Pons (tissue), 1 donor: ENCODE measurements around the gene EHMT1.
"Not testable (repeated sequence)": the region's sequence is repeated elsewhere in the genome, so short reads cannot be mapped to it uniquely, and the experiment has no call there.

Source experiments
- DNase-seq: peaks from one replicate; pipeline ENCODE4 v3.0.0-alpha.2; 2016; ENCODE audit warnings: low spot score

The EHMT1 gene

GRCh38 chr9:137615387-137615871, 3.4 kb upstream of the EHMT1 start:
- no peak for DNase-seq

- no peak for DNase-seq
Observed at GRCh38 chr9:137619240-137620047, 639 bp downstream of the EHMT1 start.

GRCh38 chr9:137620048-137620405, 1.2 kb downstream of the EHMT1 start:
- DNase-seq, result no peak

DNA sequence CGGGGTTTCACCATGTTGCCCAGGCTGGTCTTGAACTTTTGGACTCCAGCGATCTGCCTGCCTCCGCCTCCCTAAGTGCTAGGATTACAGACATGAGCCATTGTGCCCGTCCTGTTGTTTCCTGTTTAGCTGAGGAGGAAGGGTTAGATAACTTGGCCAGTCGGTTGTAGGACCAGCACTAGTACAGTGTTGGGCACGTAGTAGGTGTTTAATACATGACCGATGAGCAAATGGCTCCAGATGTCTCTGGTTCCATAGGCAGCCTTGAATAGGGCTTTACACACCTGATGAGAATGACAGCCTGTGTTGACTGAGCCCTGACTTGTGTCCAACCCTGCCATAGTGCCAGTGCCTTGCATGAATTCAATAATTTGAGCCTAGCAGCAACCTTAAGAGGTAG, 1.8 kb downstream of the EHMT1 start:
- DNase-seq, result no peak

GRCh38 chr9:137621131-137621757, 2.4 kb downstream of the EHMT1 start:
- no peak for DNase-seq

GRCh38 chr9:137622211-137622610, 3.4 kb downstream of the EHMT1 start:
- not testable (repeated sequence) for DNase-seq

DNA sequence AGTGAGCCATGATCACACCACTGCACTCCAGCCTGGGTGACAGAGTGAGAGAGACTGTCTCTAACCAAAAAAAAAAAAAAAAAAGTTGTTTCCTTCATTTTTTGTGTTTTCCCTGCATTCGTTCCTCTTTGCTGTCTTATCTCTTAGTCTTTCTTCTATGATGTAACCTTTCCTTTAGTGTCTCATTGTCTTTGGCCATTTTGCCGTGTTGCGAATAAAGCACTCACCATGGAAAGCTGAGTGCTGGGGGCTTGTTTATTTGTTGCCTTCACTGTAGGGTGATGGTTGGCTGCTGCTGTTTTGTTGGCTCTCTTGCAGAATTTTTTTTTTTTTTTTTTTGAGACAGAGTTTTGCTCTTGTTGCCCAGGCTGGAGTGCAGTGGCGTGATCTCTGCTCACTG, 7.7 kb downstream of the EHMT1 start:
- no peak for DNase-seq

- DNase-seq, result not testable (repeated sequence)
Observed at GRCh38 chr9:137627406-137627805, 8.6 kb downstream of the EHMT1 start.

- no peak for DNase-seq
Observed at GRCh38 chr9:137630126-137630525, 11.3 kb downstream of the EHMT1 start.

DNA sequence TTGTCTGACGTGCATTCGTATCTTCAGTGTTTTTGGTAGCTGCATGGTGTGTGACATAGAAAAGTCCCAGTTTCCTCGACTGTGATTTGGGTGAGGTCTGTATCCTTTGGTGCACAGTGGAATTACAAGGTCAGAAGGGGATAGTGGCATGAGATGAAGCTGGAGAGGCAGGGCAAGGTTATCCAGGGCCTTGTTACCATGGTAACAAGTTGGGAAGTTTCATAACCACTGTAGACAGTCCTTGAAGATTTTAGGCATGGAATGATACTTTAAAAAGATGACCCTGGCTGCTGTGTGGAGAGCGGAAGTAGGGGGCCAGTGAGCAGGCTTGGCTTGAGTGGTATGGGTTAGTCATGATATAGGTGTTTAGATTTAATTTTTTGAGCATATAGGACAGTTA, 11.9 kb downstream of the EHMT1 start:
- no peak for DNase-seq

GRCh38 chr9:137631345-137632229, 12.8 kb downstream of the EHMT1 start:
- DNase-seq, result no peak

- DNase-seq, result no peak
Observed at GRCh38 chr9:137632230-137633161, 13.7 kb downstream of the EHMT1 start.

- no peak for DNase-seq
Observed at GRCh38 chr9:137634016-137634415, 15.2 kb downstream of the EHMT1 start.

DNA sequence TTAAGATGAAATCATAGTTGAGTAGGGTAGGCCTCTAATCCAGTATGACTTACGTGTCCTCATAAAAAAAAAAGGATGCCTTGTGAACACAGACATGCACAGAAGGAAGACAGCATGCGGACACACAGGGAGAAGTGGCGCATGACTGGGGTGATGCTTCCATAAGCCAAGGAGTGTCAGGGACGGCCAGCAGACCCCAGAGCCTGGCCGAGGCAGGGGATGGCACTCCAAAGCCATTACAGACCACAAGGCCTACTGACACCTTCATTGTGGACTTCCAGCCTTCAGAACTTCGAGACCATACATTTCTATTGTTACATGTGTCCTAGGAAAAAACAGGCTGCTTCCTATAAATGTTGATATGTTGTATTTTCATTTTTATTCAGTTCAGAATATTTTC, 19.9 kb downstream of the EHMT1 start:
- DNase-seq, result no peak

DNA sequence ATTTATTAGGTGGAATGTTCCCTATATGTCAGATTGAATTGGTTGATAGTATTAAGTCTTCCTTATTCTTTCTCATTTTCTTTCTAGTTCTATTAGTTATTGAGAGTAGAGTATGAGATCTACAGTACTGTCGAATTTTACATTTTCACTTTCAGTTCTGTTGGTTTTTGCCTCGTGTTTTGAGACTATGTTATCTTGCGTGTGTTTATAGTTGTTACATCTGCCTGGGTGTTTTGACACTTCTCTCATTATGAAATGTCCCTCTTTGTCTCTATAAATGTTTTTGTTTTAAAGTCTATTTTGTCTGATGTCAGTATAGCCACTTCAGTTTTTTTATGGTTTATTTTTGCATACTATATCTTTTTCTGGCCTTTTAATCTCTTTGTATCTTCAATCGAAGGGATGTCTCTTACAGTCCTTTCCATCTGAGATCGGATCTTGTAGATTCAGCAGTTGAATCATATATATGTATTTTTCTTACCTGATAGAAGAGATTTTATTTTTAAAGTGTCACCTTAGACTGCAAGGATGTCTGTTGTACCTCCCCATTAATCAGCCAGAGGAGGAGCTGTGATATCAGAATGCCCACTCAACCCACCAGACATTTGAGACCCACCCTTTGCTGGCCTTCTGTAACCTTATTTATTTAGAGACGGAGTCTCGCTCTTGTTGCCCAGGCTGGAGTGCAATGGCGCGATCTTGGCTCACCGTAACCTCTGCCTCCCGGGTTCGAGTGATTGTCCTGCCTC, 20.7 kb downstream of the EHMT1 start:
- DNase-seq, result no peak

DNA sequence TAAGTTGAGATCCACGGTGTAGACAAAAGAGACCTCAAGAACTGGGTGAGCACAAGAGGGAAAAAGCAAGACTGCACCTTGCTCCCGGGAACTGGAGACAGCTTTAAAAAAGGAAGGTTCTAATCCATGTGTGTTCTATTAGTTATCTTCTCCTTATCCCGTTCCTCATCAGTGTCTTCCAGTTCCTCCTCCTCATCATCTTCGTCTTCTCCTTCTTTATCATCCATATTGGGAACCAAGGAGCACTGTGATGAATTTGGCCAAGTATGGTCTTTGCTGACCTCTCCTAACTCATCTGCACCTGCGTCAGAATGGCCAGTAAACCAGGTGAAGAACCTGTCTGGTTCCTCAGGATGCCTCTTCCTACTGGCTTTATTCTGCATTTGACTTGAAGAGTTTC, 22.1 kb downstream of the EHMT1 start:
- DNase-seq, result no peak

DNA sequence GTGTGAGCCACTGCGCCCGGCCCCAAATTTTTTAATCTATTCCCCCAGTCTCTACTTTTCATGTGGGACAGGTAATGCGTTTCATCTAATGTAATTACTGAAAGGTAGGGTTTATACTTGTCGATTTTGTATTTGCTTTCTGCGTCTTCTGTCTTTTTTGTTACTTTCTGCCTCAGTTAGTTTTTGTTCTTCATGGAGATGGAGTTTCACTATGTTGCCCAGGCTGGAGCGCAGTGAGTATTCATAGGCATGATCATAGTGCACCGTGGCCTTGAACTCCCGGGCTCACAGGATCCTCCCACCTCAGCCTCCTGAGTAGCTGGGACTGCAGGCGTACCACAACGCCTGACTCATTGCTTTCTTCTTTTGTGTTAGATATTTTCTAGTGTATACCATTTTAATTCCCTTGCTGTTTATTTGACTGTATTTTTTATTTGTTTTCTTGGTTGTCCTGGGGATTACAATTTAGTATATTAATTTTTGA, 23.4 kb downstream of the EHMT1 start:
- no peak for DNase-seq

DNA sequence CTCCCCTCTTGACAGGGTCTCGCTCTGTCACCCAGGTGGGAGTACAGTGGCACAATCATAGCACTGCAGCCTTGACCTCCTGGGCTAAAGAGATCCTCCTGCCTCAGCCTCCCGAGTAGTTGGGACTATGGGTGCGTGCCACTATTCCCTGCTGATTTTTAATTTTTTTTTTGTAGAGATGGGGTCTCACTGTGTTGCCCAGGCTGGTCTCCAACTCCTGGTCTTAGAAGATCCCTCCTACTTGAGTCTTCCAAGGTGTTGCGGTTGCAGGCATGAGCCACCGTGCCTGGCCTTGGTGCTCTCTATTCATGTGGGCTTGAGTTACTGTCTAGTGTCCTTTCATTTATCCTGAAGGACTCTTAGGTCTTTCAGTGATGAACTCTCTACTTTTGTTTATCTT, 24.1 kb downstream of the EHMT1 start:
- no peak for DNase-seq

DNA sequence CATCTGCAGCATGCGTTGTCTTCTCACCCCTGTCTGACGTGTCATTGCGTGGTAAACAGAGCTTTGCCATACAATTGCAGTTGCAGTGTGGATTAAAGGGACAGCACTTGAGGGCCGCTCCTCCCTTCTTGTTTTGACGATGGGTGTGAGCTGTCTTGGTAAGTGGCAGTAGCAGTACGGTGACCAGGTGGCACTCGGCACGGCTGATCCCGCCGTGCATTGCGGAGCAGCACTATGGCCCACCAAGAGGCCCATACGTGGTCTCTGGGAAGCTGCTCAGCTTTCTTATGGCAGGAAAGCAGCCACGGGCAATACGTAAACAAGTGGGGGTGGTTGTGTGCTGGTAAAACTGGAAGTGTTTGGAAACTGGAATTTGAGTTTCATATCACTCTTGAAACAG, 25.1 kb downstream of the EHMT1 start:
- no peak for DNase-seq

GRCh38 chr9:137645211-137645610, 26.4 kb downstream of the EHMT1 start:
- DNase-seq, result no peak

- no peak for DNase-seq
Observed at GRCh38 chr9:137646341-137646740, 27.5 kb downstream of the EHMT1 start.
